ENCODE data around the gene MORN1. TPM values are rescaled to one million over a fixed set of nuclear protein-coding genes. Genes with fewer than 3 reads are reported as not detected.
A peak's percentile ranks its signal among the peaks of the same experiment; 100 is the strongest.

Gene MORN1
- total RNA-seq, 1 donor from 2014 or later, result 24.8 TPM

DNA sequence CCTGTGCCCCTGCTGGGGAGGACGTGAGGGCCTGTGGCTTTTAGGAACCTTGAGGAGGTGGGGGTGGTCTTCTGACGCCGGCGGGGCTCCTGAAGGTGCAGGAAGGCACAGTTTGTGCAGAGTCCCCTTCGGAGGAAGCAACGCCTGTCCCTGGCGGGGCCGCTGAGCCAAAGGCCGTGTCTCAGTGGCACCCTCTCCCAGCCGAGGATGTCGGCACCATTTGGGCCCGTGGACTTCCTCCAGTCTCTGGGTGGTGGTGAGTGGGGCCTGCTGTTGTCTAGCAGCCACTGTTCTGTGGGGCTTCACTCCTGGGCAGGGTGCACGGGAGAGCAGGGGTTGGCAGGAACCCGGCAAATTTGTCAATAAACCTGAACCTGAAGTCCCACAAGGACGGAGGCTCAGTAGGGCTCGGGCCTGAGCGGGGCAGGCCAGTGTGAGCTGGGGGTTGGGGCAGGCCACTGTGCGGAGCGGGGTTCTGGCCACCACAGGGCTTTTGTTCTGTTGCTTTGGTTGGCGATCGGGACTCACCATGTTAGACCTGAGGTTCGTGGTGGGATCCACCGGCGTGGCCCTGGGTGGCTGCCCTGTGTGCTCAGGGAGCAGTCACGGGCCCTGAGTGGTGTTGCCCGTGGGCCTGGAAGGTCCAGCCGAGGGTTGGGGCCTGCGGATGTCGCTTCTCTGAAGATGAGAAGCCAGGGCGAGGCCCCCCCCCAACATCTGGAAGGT lies 98.5 kb downstream of the MORN1 start:
- no peak for DNase-seq (ENCODE audit: low read depth)

DNA sequence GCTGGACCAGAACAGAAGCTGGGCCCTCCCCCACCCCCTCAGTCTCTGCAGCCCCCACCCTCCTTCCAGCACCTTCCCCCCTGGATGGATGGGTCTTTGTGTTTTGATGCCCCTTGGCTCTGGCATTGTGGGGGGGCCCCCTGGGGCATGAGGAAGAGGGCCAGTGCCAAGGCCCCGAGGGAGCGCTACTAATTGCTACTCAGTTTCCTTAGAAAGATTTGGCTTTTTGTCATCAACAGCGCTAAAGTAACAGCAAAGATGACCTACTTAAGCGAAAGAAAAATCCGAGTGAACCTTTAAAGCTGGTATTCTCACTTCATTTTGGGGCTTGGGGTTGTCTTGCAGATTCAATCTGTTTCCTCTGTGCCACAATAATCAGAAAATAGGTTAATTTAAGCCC lies 99.8 kb downstream of the MORN1 start:
- no peak for DNase-seq (ENCODE audit: low read depth)

GRCh38 chr1:2290595-2291510 lies 100.5 kb downstream of the MORN1 start:
- peak; percentile 14 for DNase-seq (ENCODE audit: low read depth)

DNA sequence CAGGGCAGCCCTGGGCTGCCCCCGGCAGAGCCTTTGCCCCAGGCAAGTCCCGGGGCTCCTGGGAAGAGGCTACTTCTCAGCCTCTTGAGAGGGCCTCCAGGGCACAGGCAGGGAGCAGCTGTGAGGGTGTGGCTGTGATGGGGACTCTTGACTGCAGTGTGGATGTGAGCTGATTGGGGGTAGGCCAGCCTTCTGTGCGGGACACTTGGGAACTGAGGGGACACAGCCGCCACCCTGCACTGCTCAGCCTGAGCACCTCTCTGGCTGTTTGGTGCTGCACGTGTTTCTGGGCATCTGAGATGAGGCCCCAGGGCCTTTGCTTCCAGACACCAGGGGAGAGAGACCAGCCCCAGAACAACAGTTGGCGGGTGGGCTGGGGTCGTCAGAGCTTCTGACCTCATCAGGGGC lies 101.2 kb downstream of the MORN1 start:
- no peak for DNase-seq (ENCODE audit: low read depth)

DNA sequence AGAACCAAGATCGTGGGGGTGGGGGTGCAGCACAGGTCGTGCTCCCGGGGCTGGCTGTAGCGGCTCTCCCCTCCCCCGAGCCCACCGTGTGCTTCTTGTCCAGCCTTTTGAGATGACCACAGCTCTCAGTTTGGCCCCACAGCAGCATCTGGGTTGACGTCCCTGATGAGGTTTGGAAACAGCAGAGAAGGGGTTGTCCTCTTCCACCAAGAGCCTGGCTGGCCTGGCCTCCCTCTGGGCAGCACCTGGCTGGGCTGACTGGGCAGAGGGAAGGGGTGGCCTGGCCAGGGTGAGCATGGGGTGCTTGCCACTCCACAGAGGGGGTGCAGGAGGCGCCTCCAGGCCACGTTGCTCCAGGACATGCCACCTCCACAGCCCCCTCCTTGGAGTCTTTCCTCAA lies 101.7 kb downstream of the MORN1 start:
- no peak for DNase-seq (ENCODE audit: low read depth)

GRCh38 chr1:2288816-2289536 lies 102.4 kb downstream of the MORN1 start:
- no peak for DNase-seq (ENCODE audit: low read depth)

- no peak for DNase-seq (ENCODE audit: low read depth)
Measured at GRCh38 chr1:2288311-2288710, 103.0 kb downstream of the MORN1 start.

GRCh38 chr1:2287649-2288048 lies 103.7 kb downstream of the MORN1 start:
- no peak for DNase-seq (ENCODE audit: low read depth)

DNA sequence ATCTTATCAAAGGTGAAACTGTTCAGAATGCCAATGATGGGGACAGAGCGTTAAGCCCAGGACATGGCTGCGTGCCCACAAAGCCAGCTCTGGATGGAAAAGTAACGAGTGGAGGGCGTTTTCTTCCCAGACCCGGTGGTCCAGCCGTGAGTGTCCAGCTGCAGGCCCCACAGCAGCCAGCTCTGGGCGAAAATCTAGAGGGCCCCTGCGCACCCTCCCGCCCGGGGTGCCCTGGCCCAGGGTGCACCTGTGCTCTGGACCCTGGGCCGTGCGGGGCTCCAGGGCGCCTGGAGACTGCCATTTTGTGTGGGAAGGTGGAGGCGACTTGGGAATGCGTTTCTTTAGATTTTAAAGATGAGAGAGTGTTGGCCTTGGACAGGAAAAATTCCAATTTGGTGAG lies 104.4 kb downstream of the MORN1 start:
- no peak for DNase-seq (ENCODE audit: low read depth)

GRCh38 chr1:2284932-2285331 lies 106.4 kb downstream of the MORN1 start:
- DNase-seq (ENCODE audit: low read depth), result no peak

- DNase-seq (ENCODE audit: low read depth), result no peak
Measured at GRCh38 chr1:2283991-2284895, 107.1 kb downstream of the MORN1 start.

DNA sequence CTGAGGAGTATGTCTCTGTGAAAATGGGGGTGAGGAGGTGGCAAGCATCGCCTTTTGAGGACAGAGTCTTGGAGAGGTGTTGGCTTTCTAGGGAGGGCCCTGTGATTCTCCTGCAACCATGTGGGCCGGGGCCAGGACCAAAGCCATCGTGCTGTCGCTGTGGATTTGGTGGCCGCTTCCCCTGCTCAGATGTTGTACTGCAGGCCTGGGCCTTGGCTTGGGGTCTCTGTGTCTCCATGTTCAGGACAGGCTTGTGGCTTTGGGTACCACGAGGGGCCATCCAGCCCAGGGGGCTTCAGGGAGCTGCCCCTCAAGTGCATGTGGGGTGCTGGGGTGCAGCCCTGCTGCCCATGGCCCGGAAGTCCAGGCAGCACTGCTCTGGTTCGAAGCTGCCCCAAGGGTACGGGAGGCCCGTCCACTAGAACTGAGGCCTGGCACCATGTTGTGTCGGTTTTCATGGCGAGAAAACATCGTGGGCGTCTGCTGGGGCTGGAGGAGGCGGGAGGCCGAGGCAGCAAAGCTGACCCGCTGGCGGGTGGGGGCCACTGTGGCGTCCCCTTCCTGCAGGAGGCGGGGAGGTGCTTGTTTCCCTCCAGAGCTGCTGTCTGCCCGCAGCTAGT lies 107.9 kb downstream of the MORN1 start:
- no peak for DNase-seq (ENCODE audit: low read depth)

DNA sequence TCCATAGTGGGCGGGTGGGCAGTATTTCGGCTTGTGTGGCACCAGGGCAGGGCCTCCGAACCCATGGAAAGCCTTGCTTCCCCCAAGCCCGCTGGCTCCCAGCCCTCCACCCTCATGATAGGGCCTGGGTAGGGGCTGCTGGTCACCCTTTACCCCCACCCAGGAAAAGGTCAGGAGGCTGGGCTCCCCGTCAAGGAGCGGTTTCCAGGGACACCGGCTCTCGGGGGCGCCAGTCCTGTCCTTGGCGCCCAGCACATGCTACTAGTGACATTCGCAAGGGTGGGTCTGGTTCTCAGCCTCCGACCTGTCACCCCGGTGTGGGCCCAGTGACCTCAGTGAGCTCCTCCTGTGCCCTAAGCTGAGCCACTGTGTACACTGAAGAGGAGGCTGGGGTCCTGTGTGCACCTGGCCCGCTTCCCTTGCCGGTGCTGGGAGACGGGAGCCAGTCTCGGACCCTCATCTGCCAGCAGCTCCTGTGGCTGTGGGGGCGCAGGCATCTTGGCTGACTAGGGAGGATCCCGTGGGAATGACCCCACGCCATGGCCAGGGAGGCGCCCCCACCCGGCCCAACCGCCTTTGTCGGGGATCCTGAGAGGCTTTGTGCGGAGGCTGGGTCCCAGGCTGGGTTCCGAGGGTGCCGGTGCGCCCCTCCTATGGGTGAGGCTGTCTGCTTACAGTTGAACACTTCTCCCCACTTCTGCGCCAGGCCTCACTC lies 108.6 kb downstream of the MORN1 start:
- no peak for DNase-seq (ENCODE audit: low read depth)

DNA sequence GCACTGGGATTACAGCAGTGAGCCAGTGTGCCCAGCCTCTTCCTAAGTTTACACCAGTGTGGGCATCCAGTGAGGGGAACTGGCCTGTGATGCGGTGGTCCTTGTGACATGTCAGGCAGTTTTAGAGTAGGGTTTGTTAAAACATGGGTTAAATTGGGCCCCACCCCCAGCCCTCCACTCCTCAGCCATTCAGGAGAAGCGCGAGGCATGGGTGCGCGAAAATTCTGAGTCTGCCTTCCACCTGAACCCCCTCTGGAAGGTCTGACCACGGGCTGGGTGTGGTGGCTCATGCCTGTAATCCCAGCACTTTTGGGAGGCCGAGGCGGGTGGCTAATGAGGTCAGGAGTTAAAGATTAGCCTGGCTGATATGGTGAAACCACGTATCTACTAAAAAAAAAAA lies 111.5 kb downstream of the MORN1 start:
- DNase-seq (ENCODE audit: low read depth), result no peak

DNA sequence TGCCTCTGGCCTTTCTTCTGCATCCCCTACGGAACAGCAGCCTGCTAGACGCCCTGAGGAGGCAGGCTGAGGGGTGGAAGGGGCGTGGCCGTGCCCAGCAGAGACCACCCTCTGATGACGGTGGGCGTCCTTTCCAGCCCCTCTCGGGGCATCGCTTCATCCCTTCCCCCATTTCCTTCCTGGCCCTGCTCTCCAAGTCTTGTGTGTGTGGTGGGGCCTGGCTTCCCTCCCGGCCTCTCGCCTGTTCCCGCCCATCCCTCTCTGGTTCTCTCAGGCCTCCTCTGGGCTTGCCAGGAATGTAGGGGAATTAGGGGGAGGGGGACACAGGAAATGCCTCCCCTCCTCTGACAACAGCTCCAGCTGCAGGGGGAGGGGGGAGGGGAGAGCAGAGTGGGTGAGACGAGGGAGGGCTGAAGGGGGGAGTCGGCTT lies 112.1 kb downstream of the MORN1 start:
- peak; percentile 58 for DNase-seq (ENCODE audit: low read depth)

DNA sequence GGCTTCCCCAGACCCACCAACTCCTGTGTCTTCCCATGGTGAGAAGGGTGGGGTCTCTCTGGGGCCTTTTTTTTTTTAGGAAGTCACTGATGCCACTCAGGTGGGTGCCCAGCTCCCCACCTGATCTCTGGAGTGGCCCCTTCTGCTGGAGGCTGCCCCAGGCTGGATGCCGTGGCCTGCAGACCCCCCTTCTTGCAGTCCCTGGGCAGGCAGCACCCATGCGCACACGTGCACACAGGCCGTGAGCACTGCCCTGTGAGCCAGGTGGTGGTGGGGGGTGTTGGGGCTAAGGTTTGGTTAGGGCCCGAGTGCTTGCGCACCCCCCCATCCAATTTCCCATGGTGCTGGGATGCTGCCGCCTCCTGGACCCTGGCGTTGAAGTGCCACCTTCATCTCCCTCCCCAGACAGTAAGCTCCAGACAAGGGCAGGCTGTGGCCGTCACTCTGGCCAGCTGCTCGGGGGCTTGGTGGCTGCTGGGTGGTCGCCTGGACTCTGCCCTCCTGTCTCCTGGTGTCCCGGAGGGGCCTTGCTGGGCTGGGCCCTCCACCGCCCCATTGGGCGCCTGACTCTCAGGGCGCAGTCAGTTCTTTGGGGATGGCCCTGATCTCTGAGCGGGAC lies 112.7 kb downstream of the MORN1 start:
- no peak for DNase-seq (ENCODE audit: low read depth)

- DNase-seq (ENCODE audit: low read depth), result no peak
Measured at GRCh38 chr1:2277741-2278488, 113.4 kb downstream of the MORN1 start.

DNA sequence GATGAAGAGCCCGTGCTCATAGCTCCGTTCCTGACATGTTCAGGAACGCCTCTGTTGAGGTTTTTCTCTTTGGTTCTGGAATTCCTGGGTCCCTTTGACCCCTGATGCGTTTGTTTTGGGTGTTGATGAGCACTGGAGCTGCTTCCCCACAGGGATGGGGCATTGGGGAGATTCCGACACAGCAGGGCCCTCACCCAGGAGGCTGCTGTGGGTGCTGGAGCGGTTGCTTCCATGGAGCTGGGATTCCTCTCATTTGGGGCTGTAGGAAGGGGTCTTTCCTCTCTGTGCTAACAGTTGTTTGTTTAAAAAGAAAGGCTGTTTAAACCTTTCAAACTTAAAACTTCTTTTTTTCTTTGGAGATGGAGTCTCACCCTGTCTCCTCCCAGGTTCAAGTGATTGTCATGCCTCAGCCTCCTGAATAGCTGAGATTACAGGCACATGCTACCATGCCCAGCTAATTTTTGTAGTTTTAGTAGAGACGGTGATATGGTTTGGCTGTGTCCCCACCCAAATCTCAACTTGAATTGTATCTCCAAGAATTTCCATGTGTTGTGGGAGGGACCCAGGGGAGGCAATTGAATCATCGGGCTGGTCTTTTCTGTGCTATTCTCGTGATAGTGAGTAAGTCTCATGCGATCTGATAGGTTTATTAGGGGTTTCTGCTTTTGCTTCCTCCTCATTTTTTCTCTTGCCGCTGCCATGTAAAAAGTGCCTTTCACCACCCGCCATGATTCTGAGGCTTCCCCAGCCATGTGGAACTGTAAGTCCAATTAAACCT lies 114.4 kb downstream of the MORN1 start:
- DNase-seq (ENCODE audit: low read depth), result no peak

Data from renal cortical epithelial cell (primary cell).